Lung (tissue), 12 donors: ENCODE measurements around the gene GAREM2. TPM values are rescaled to one million over a fixed set of nuclear protein-coding genes. Genes with fewer than 3 reads are reported as not detected.

ENCODE experiments used
- ATAC-seq: fragments of 200-7000 bp; cut with Tn5 transposase; one replicate; pipeline ENCODE4 v1.9.1; 2020; ENCODE audit warnings: moderate number of reproducible peaks; ENCODE audit not compliant: insufficient read depth, low FRiP score
- DNase-seq, 3 donors: peaks; one replicate each; pipeline ENCODE4 v3.0.0-alpha.2; 2013 to 2017
- H3K27ac ChIP-seq, 2 donors: one replicate each; pipeline ENCODE4 v1.5.1; 2013; ENCODE audit warnings: mild to moderate bottlenecking in 2 of 2, moderate library complexity in 2 of 2, control low read depth in 1 of 2, inconsistent platforms in 1 of 2, low read depth in 1 of 2, low read length in 1 of 2
- H3K27me3 ChIP-seq, 3 donors: one replicate each; pipeline ENCODE4 v1.5.1; 2013; ENCODE audit warnings: low read length in 2 of 3; ENCODE audit not compliant: control insufficient read depth in 3 of 3, insufficient read depth in 3 of 3
- H3K36me3 ChIP-seq, 4 donors: one replicate each; pipeline ENCODE4 v1.5.1; 2013; ENCODE audit warnings: low read length in 4 of 4, mild to moderate bottlenecking in 1 of 4, moderate library complexity in 1 of 4; ENCODE audit not compliant: control insufficient read depth in 4 of 4, insufficient read depth in 4 of 4
- H3K4me1 ChIP-seq, 5 donors: one replicate each; pipeline ENCODE4 v1.5.1; 2013; ENCODE audit warnings: low read length in 5 of 5, mild to moderate bottlenecking in 2 of 5, moderate library complexity in 1 of 5; ENCODE audit not compliant: control insufficient read depth in 5 of 5, insufficient read depth in 5 of 5
- H3K4me3 ChIP-seq: one replicate; pipeline ENCODE4 v1.5.1; 2013; ENCODE audit warnings: mild to moderate bottlenecking, control low read depth, moderate library complexity
- H3K9ac ChIP-seq, 2 donors: one replicate each; pipeline ENCODE4 v1.5.1; 2013; ENCODE audit warnings: low read length in 2 of 2, control low read depth in 1 of 2; ENCODE audit not compliant: insufficient read depth in 1 of 2
- H3K9me3 ChIP-seq, 4 donors: one replicate each; pipeline ENCODE4 v1.5.1; 2013; ENCODE audit warnings: low read length in 3 of 4, mild to moderate bottlenecking in 1 of 4, moderate library complexity in 1 of 4; ENCODE audit not compliant: control insufficient read depth in 4 of 4, insufficient read depth in 3 of 4
- WGBS, 2 donors: extraction: QIAGEN DNeasy Blood & Tissue Kit; methylation state at CpG; one replicate each; pipeline ENCODE4 v1.1.7; 2013; 5-methylcytosine and 5-hydroxymethylcytosine counted together
- polyA plus RNA-seq, 2 donors: library from polyadenylated mRNA; stranded (reverse); fragments of 200-250 nt; gene quantifications; one replicate each; pipeline ENCODE4 v1.2.1, GENCODE V29; 2013
- total RNA-seq, 2 donors: library from RNA; depleted of rRNA in 1 of 2; stranded (reverse); fragments of >200 nt in 1 of 2; gene quantifications; one replicate each; pipeline ENCODE4 v1.2.1, GENCODE V29; 2014 to 2021
- TF ChIP-seq, protein P1 (sequence below): IDR thresholded peaks from 2 replicates; pipeline ENCODE4 v1.5.1; 2012; ENCODE audit warnings: mild to moderate bottlenecking; ENCODE audit errors: control extremely low read depth, extremely low read depth
- donor health status: control.
- donor health status: control.
- donor health status: Bipolar disorder and iron deficiency.
- donor health status: healthy.
- donor health status: DM: yes; HTN: yes; CAD: no.

Gene GAREM2
- total and polyA plus RNA-seq, 4 donors = 0.37 to 2.8 (median 1.3) TPM

DNA sequence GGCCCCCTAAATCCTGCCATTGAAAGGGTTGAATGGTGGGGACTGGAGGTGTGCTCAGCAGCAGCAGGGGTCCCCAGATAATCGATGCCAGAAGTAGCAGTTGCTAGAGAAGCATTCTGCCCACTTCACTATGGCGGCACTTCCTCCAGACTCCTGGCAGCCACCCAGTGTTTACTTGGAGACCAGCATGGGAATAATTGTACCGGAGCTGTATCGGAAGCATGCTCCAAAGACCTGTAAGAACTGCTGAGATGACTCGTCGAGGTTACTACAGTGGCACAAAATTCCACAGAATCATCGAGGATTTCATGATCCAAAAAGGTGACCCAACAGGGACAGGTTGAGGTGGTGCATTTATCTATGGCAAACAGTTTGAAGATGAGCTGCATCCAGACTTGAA, 11.0 kb upstream of the GAREM2 start:
- ATAC-seq (no peak), DNase-seq (no peak)
- Histone ChIP-seq H3K27ac (no peak overlapping the region), H3K9ac (no peak overlapping the region), H3K4me3 (no peak overlapping the region), H3K36me3 (no peaks in the 10 kb centered on the region), H3K27me3 (no peaks in the 10 kb centered on the region), H3K4me1 (no peaks in the 10 kb centered on the region), H3K9me3 (no peaks in the 10 kb centered on the region)
- 90 to 93% methylated on average over 7 of the region's 7 CpGs for WGBS, 2 donors
- TF ChIP-seq, protein P1, sequence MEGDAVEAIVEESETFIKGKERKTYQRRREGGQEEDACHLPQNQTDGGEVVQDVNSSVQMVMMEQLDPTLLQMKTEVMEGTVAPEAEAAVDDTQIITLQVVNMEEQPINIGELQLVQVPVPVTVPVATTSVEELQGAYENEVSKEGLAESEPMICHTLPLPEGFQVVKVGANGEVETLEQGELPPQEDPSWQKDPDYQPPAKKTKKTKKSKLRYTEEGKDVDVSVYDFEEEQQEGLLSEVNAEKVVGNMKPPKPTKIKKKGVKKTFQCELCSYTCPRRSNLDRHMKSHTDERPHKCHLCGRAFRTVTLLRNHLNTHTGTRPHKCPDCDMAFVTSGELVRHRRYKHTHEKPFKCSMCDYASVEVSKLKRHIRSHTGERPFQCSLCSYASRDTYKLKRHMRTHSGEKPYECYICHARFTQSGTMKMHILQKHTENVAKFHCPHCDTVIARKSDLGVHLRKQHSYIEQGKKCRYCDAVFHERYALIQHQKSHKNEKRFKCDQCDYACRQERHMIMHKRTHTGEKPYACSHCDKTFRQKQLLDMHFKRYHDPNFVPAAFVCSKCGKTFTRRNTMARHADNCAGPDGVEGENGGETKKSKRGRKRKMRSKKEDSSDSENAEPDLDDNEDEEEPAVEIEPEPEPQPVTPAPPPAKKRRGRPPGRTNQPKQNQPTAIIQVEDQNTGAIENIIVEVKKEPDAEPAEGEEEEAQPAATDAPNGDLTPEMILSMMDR = no peak

DNA sequence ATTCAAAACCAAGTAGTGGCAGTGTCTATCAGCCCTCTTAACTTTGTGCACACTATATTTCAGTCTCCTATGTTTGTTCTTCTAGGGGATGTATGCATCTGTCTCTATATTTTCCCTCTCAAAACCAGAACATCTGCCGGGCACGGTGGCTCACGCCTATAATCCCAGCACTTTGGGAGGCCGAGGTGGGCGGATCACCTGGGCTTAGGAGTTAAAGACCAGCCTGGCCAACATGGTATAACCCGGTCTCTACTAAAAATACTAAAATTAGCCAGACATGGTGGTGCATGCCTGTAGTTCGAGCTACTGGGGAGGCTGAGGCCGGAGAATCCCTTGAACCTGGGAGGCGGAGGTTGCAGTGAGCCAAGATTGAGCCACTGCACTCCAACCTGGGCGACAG, 9.9 kb upstream of the GAREM2 start:
- Histone ChIP-seq H3K4me1 (no peaks in the 10 kb centered on the region), H3K27ac (no peak overlapping the region), H3K27me3 (no peaks in the 10 kb centered on the region), H3K9ac (no peak overlapping the region), H3K36me3 (no peaks in the 10 kb centered on the region), H3K4me3 (no peak overlapping the region), H3K9me3 (no peaks in the 10 kb centered on the region)
- 94 to 98% methylated on average over 10 of the region's 10 CpGs for WGBS, 2 donors
- ATAC-seq (no peak), DNase-seq (no peak)
- TF ChIP-seq, protein P1 = no peak

DNA sequence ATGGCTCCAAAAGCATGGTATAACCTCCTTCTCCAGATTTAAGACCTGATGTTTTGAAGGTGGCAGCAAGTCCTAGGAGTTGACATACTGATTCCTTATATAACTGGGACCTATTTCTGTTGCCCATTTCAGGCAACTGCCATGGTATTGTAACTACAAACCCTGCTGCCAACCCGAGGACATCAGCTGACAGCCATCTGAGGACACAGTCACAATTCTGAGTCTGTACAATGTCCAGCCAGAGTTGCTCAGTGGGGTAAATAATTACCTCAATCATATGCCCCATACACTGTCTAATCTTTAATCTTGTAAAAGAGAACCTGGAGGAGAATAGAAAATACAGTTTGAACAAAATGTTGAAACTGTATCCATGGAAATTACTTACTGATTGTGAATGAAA, 8.7 kb upstream of the GAREM2 start:
- 60 to 67% methylated on average over 1 of the region's 1 CpG for WGBS, 2 donors
- DNase-seq = no peak
- no peak overlapping the region for H3K4me3 ChIP-seq

More for the DNA sequence above, 8.7 kb upstream of the GAREM2 start:
- no peak overlapping the region for H3K9ac ChIP-seq
- H3K27me3 ChIP-seq = no peaks in the 10 kb centered on the region
- no peak overlapping the region for H3K27ac ChIP-seq
- H3K36me3 ChIP-seq = no peaks in the 10 kb centered on the region
- H3K9me3 ChIP-seq = no peaks in the 10 kb centered on the region
- no peaks in the 10 kb centered on the region for H3K4me1 ChIP-seq
- TF ChIP-seq, protein P1 = no peak
- no peak for ATAC-seq
